Activated CD4-positive, alpha-beta T cell treated with anti-CD3 and anti-CD28 coated beads, Interleukin-2, amount 10 ng/mL, durations not matched to agents 7 days and 5 days (primary cell): ENCODE results near the gene TEX29. TPM values are rescaled to one million over a fixed set of nuclear protein-coding genes. Genes with fewer than 3 reads are reported as not detected.

Experiments
- CTCF ChIA-PET: fragments of 350-600 bp; sonication (Branson Sonifier 250); formaldehyde crosslinking; loops from one replicate; lab custom pipeline; 2021; ENCODE audit warnings: antibody characterized with exemption; lab: Charles Lee
- POLR2A ChIA-PET: fragments of 350-600 bp; sonication (Branson Sonifier 250); formaldehyde crosslinking; loops from one replicate; lab custom pipeline; 2021; ENCODE audit warnings: antibody characterized with exemption; lab: Charles Lee
- DNase-seq: peaks from one replicate; pipeline ENCODE4 v3.0.0-alpha.2; 2020
- H3K27ac Mint-ChIP-seq: one replicate; pipeline ENCODE4 v1.8.0; 2021; ENCODE audit warnings: mild to moderate bottlenecking, moderate library complexity, mixed read lengths
- H3K27me3 Mint-ChIP-seq: one replicate; pipeline ENCODE4 v1.8.0; 2021; ENCODE audit warnings: mixed read lengths
- H3K36me3 Mint-ChIP-seq: one replicate; pipeline ENCODE4 v1.8.0; 2021; ENCODE audit warnings: low read depth, mixed read lengths
- H3K4me1 Mint-ChIP-seq: one replicate; pipeline ENCODE4 v1.8.0; 2021; ENCODE audit warnings: mixed read lengths
- H3K4me3 Mint-ChIP-seq: one replicate; pipeline ENCODE4 v1.8.0; 2021; ENCODE audit warnings: mild to moderate bottlenecking, moderate library complexity, mixed read lengths
- H3K9me3 Mint-ChIP-seq: one replicate; pipeline ENCODE4 v1.8.0; 2021; ENCODE audit warnings: mixed read lengths
- total RNA-seq, 2 experiments: library from RNA; stranded (reverse); gene quantifications; one replicate each; pipeline ENCODE4 v1.2.3, GENCODE V29; 2021

Gene TEX29
- total RNA-seq, 2 experiments from 2014 or later = 0.52 to 0.83 TPM

GRCh38 chr13:111326981-111327642, 6.7 kb downstream of the TEX29 start:
- Mint-ChIP-seq H3K4me3 (no peak overlapping the region), H3K4me1 (peaks cover 3% of the 10 kb centered on the region), H3K27me3 (no peaks in the 10 kb centered on the region), H3K36me3 (no peaks in the 10 kb centered on the region), H3K27ac (no peak overlapping the region), H3K9me3 (no peaks in the 10 kb centered on the region)
- CTCF ChIA-PET = no interaction called here
- POLR2A ChIA-PET = no interaction called here
- no peak for DNase-seq

GRCh38 chr13:111327730-111328573, 7.5 kb downstream of the TEX29 start:
- no peaks in the 10 kb centered on the region for H3K27me3 Mint-ChIP-seq
- CTCF ChIA-PET = no interaction called here
- no peak for DNase-seq

GRCh38 chr13:111328574-111329410, 8.3 kb downstream of the TEX29 start:
- H3K9me3 Mint-ChIP-seq = no peaks in the 10 kb centered on the region
- H3K27me3 Mint-ChIP-seq = no peaks in the 10 kb centered on the region
- H3K27ac Mint-ChIP-seq = no peak overlapping the region
- DNase-seq = no peak
- no peaks in the 10 kb centered on the region for H3K36me3 Mint-ChIP-seq
- CTCF ChIA-PET = no interaction called here
- H3K4me1 Mint-ChIP-seq = peaks cover 1% of the 10 kb centered on the region
- H3K4me3 Mint-ChIP-seq = no peak overlapping the region
- POLR2A ChIA-PET = no interaction called here

More at GRCh38 chr13:111327730-111328573, 7.5 kb downstream of the TEX29 start:
- Mint-ChIP-seq H3K4me3 (no peak overlapping the region), H3K9me3 (no peaks in the 10 kb centered on the region), H3K36me3 (no peaks in the 10 kb centered on the region), H3K27ac (no peak overlapping the region), H3K4me1 (peaks cover 3% of the 10 kb centered on the region)
- POLR2A ChIA-PET = no interaction called here

- Mint-ChIP-seq H3K4me3 (no peak overlapping the region), H3K9me3 (no peaks in the 10 kb centered on the region), H3K27me3 (no peaks in the 10 kb centered on the region), H3K4me1 (no peaks in the 10 kb centered on the region), H3K27ac (no peak overlapping the region), H3K36me3 (peaks cover 3% of the 10 kb centered on the region)
- no peak for DNase-seq
- POLR2A ChIA-PET = no interaction called here
- CTCF ChIA-PET = no interaction called here
Observed at GRCh38 chr13:111329641-111330040, 9.2 kb downstream of the TEX29 start.

- Mint-ChIP-seq H3K4me1 (no peaks in the 10 kb centered on the region), H3K27me3 (no peaks in the 10 kb centered on the region), H3K9me3 (no peaks in the 10 kb centered on the region), H3K36me3 (peaks cover 3% of the 10 kb centered on the region), H3K4me3 (no peak overlapping the region), H3K27ac (no peak overlapping the region)
- DNase-seq = no peak
- POLR2A ChIA-PET = no interaction called here
- CTCF ChIA-PET = no interaction called here
Observed at GRCh38 chr13:111330066-111330610, 9.7 kb downstream of the TEX29 start.

- peaks cover 2% of the 10 kb centered on the region for H3K9me3 Mint-ChIP-seq
- no peak for DNase-seq
- POLR2A ChIA-PET = no interaction called here
Observed at GRCh38 chr13:111335298-111335697, 14.9 kb downstream of the TEX29 start.

GRCh38 chr13:111336666-111337065, 16.2 kb downstream of the TEX29 start:
- H3K27ac Mint-ChIP-seq = no peak overlapping the region
- no peak for DNase-seq
- POLR2A ChIA-PET = no interaction called here
- H3K4me3 Mint-ChIP-seq = no peak overlapping the region
- peaks cover 3% of the 10 kb centered on the region for H3K36me3 Mint-ChIP-seq
- peaks cover 2% of the 10 kb centered on the region for H3K9me3 Mint-ChIP-seq
- no peaks in the 10 kb centered on the region for H3K4me1 Mint-ChIP-seq
- no peaks in the 10 kb centered on the region for H3K27me3 Mint-ChIP-seq
- CTCF ChIA-PET = no interaction called here

More at GRCh38 chr13:111335298-111335697, 14.9 kb downstream of the TEX29 start:
- no peaks in the 10 kb centered on the region for H3K27me3 Mint-ChIP-seq
- CTCF ChIA-PET = no interaction called here
- no peak overlapping the region for H3K27ac Mint-ChIP-seq
- H3K4me1 Mint-ChIP-seq = no peaks in the 10 kb centered on the region
- H3K4me3 Mint-ChIP-seq = no peak overlapping the region
- H3K36me3 Mint-ChIP-seq = peaks cover 3% of the 10 kb centered on the region

GRCh38 chr13:111337206-111337605, 16.8 kb downstream of the TEX29 start:
- H3K4me1 Mint-ChIP-seq = no peaks in the 10 kb centered on the region
- CTCF ChIA-PET = no interaction called here
- no peak overlapping the region for H3K4me3 Mint-ChIP-seq
- no peak overlapping the region for H3K27ac Mint-ChIP-seq
- POLR2A ChIA-PET = no interaction called here
- H3K9me3 Mint-ChIP-seq = peaks cover 2% of the 10 kb centered on the region
- no peaks in the 10 kb centered on the region for H3K27me3 Mint-ChIP-seq
- DNase-seq = no peak
- peaks cover 3% of the 10 kb centered on the region for H3K36me3 Mint-ChIP-seq

- peaks cover 2% of the 10 kb centered on the region for H3K9me3 Mint-ChIP-seq
- no peaks in the 10 kb centered on the region for H3K27me3 Mint-ChIP-seq
- H3K4me3 Mint-ChIP-seq = no peak overlapping the region
- no peak for DNase-seq
- peaks cover 3% of the 10 kb centered on the region for H3K36me3 Mint-ChIP-seq
- ChIA-PET CTCF (no interaction called here), POLR2A (no interaction called here)
- H3K4me1 Mint-ChIP-seq = no peaks in the 10 kb centered on the region
- H3K27ac Mint-ChIP-seq = no peak overlapping the region
Observed at GRCh38 chr13:111337741-111338140, 17.3 kb downstream of the TEX29 start.

- peaks cover 3% of the 10 kb centered on the region for H3K36me3 Mint-ChIP-seq
- POLR2A ChIA-PET = no interaction called here
- H3K4me1 Mint-ChIP-seq = no peaks in the 10 kb centered on the region
- no peaks in the 10 kb centered on the region for H3K27me3 Mint-ChIP-seq
- CTCF ChIA-PET = no interaction called here
- no peak overlapping the region for H3K4me3 Mint-ChIP-seq
- H3K27ac Mint-ChIP-seq = no peak overlapping the region
- peaks cover 2% of the 10 kb centered on the region for H3K9me3 Mint-ChIP-seq
- no peak for DNase-seq
Observed at GRCh38 chr13:111338841-111339240, 18.4 kb downstream of the TEX29 start.

GRCh38 chr13:111339366-111340143, 19.1 kb downstream of the TEX29 start:
- Mint-ChIP-seq H3K4me3 (no peak overlapping the region), H3K9me3 (peaks cover 2% of the 10 kb centered on the region)

GRCh38 chr13:111341886-111342285, 21.4 kb downstream of the TEX29 start:
- no peak overlapping the region for H3K27ac Mint-ChIP-seq
- no peaks in the 10 kb centered on the region for H3K4me1 Mint-ChIP-seq
- ChIA-PET CTCF (interaction anchor here (0.6 kb wide), 1 partner anchor 48 kb away, joined by 3 read pairs; no protein-coding TSS in a partner anchor), POLR2A (no interaction called here)
- no peaks in the 10 kb centered on the region for H3K27me3 Mint-ChIP-seq
- no peak overlapping the region for H3K4me3 Mint-ChIP-seq
- peaks cover 2% of the 10 kb centered on the region for H3K9me3 Mint-ChIP-seq
- no peaks in the 10 kb centered on the region for H3K36me3 Mint-ChIP-seq
- no peak for DNase-seq

More at GRCh38 chr13:111339366-111340143, 19.1 kb downstream of the TEX29 start:
- no peaks in the 10 kb centered on the region for H3K36me3 Mint-ChIP-seq
- CTCF ChIA-PET = interaction anchor here (0.5 kb wide), 1 partner anchor 188 kb away, joined by 5 read pairs; no protein-coding TSS in a partner anchor
- no peak for DNase-seq
- no peaks in the 10 kb centered on the region for H3K27me3 Mint-ChIP-seq
- POLR2A ChIA-PET = no interaction called here
- no peaks in the 10 kb centered on the region for H3K4me1 Mint-ChIP-seq
- no peak overlapping the region for H3K27ac Mint-ChIP-seq
